A549 (cell line): ENCODE results near the gene PLD5.

ENCODE experiments used
- CBX8 ChIP-seq: fragments of 200-600 bp; sonication (generic); IDR thresholded peaks from 2 replicates; pipeline ENCODE4 v1.6.1; 2016
- ESRRA ChIP-seq: fragments of 150-350 bp; IDR thresholded peaks from 2 replicates; pipeline ENCODE4 v1.6.1; 2014; ENCODE audit warnings: mild to moderate bottlenecking, low read length, borderline replicate concordance
- HOXA7 ChIP-seq: fragments of 250-450 bp; sonication (Bioruptor Pico); IDR thresholded peaks from 2 replicates; pipeline ENCODE4 v1.5.0; 2020; ENCODE audit warnings: mild to moderate bottlenecking, moderate library complexity
- JUN ChIP-seq, 2 experiments: fragments of >200 bp; sonication (Bioruptor Twin); formaldehyde crosslinking; IDR thresholded peaks; 2 replicates in 1 of 2; 3 replicates in 1 of 2; pipeline ENCODE4 v1.6.1; 2016 to 2017
- JUNB ChIP-seq: fragments of >200 bp; sonication (Bioruptor Twin); formaldehyde crosslinking; IDR thresholded peaks from 2 replicates; pipeline ENCODE4 v1.6.1; 2016
- KDM5A ChIP-seq: fragments of 200-600 bp; sonication (generic); IDR thresholded peaks from 2 replicates; pipeline ENCODE4 v1.6.1; 2016; ENCODE audit warnings: antibody characterized with exemption, mild to moderate bottlenecking
- PHF8 ChIP-seq: fragments of 200-600 bp; sonication (generic); IDR thresholded peaks from 2 replicates; pipeline ENCODE4 v1.6.1; 2016; ENCODE audit warnings: low read depth, mild to moderate bottlenecking, antibody characterized with exemption, moderate library complexity, borderline replicate concordance
- POLR2A ChIP-seq: IDR thresholded peaks from 2 replicates; pipeline ENCODE4 v1.6.1; 2012; ENCODE audit warnings: mild to moderate bottlenecking, low read length
- POLR2AphosphoS2 ChIP-seq: conservative IDR thresholded peaks from 2 replicates; pipeline ENCODE4 v1.6.1; 2012; ENCODE audit warnings: low read length, improper control_type of control experiment, inconsistent platforms
- REST ChIP-seq: fragments of 200-600 bp; sonication (generic); IDR thresholded peaks from 2 replicates; pipeline ENCODE4 v1.6.1; 2016; ENCODE audit warnings: antibody characterized with exemption, mild to moderate bottlenecking, moderate library complexity
- TP53 ChIP-seq: fragments of 250-450 bp; sonication (Bioruptor Pico); IDR thresholded peaks from 2 replicates; pipeline ENCODE4 v1.5.0; 2021; ENCODE audit warnings: mild to moderate bottlenecking, moderate library complexity
- ZSCAN20 ChIP-seq: fragments of 250-450 bp; sonication (Bioruptor Pico); IDR thresholded peaks from 2 replicates; pipeline ENCODE4 v1.8.0; 2022; ENCODE audit warnings: mild to moderate bottlenecking, moderate library complexity
- TF ChIP-seq, protein P1 (sequence below): fragments of >200 bp; sonication (Bioruptor Twin); formaldehyde crosslinking; IDR thresholded peaks from 3 replicates; pipeline ENCODE4 v1.5.1; 2016
- TF ChIP-seq, protein P2 (sequence below): fragments of >200 bp; sonication (Bioruptor Twin); formaldehyde crosslinking; IDR thresholded peaks from 3 replicates; pipeline ENCODE4 v1.6.1; 2016

DNA sequence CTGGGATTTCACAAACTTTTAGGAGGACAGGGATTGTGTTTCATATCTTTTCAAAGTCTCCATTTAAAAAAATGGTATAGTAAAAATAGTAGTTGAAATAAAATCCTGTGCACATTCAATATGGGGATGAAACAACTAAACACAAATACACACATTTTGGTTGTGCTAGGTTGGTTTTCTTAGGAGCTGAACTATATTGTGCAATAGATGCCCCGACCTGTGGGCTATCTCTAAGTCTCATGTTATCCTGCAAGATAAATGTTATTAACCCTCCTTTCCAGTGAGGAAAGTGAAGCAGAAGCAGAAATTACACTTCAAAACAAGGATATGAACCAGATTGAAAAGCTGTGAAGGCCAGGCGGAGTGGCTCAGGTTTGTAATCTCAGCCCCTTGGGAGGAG lies 1.3 kb upstream of the PLD5 start:
- TF ChIP-seq, protein P1, sequence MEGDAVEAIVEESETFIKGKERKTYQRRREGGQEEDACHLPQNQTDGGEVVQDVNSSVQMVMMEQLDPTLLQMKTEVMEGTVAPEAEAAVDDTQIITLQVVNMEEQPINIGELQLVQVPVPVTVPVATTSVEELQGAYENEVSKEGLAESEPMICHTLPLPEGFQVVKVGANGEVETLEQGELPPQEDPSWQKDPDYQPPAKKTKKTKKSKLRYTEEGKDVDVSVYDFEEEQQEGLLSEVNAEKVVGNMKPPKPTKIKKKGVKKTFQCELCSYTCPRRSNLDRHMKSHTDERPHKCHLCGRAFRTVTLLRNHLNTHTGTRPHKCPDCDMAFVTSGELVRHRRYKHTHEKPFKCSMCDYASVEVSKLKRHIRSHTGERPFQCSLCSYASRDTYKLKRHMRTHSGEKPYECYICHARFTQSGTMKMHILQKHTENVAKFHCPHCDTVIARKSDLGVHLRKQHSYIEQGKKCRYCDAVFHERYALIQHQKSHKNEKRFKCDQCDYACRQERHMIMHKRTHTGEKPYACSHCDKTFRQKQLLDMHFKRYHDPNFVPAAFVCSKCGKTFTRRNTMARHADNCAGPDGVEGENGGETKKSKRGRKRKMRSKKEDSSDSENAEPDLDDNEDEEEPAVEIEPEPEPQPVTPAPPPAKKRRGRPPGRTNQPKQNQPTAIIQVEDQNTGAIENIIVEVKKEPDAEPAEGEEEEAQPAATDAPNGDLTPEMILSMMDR = no peak
- TF ChIP-seq JUNB (no peak), PHF8 (no peak), CBX8 (no peak), POLR2A (no peak), ESRRA (no peak), REST (no peak), KDM5A (no peak), HOXA7 (CRISPR knock-in tag) (no peak), TP53 (no peak), ZSCAN20 (CRISPR knock-in tag) (no peak), JUN (IDR thresholded peaks at IDR 0.05) (no peak), POLR2AphosphoS2 (no peak)
- TF ChIP-seq, protein P2, sequence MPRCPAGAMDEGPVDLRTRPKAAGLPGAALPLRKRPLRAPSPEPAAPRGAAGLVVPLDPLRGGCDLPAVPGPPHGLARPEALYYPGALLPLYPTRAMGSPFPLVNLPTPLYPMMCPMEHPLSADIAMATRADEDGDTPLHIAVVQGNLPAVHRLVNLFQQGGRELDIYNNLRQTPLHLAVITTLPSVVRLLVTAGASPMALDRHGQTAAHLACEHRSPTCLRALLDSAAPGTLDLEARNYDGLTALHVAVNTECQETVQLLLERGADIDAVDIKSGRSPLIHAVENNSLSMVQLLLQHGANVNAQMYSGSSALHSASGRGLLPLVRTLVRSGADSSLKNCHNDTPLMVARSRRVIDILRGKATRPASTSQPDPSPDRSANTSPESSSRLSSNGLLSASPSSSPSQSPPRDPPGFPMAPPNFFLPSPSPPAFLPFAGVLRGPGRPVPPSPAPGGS = no peak
